HepG2 (cell line): ENCODE measurements around the gene ANKRD29. TPM values are rescaled to one million over a fixed set of nuclear protein-coding genes. Genes with fewer than 3 reads are reported as not detected.
A peak's percentile ranks its signal among the peaks of the same experiment; 100 is the strongest.

Experiments used
- BORCS8-MEF2B ChIP-seq: sonication (generic); formaldehyde crosslinking; IDR thresholded peaks from 2 replicates; pipeline ENCODE4 v1.8.0; 2022; ENCODE audit warnings: mild to moderate bottlenecking, missing genetic modification reagents
- CENPX ChIP-seq: sonication (generic); formaldehyde crosslinking; IDR thresholded peaks from 2 replicates; pipeline ENCODE4 v1.9.0; 2021; ENCODE audit warnings: mild to moderate bottlenecking, missing genetic modification reagents, moderate library complexity
- DR1 ChIP-seq: sonication (generic); formaldehyde crosslinking; IDR thresholded peaks from 2 replicates; pipeline ENCODE4 v1.8.0; 2021; ENCODE audit warnings: mild to moderate bottlenecking, missing genetic modification reagents, inconsistent platforms
- EZH2 ChIP-seq: conservative IDR thresholded peaks from 2 replicates; pipeline ENCODE4 v1.6.1; 2012; ENCODE audit warnings: mild to moderate bottlenecking, low read depth, low read length, moderate library complexity
- HDAC1 ChIP-seq: sonication (generic); formaldehyde crosslinking; IDR thresholded peaks from 2 replicates; pipeline ENCODE4 v1.5.1; 2020; ENCODE audit warnings: mild to moderate bottlenecking, missing genetic modification reagents
- HNRNPH1 ChIP-seq: fragments of 200-400 bp; formaldehyde crosslinking; optimal IDR thresholded peaks from 2 replicates; pipeline ENCODE3; 2017; ENCODE audit warnings: mild to moderate bottlenecking, low read depth, low read length
- HOXA3 ChIP-seq: sonication (generic); formaldehyde crosslinking; IDR thresholded peaks from 2 replicates; pipeline ENCODE4 v1.5.0; 2020; ENCODE audit warnings: missing genetic modification reagents
- KDM5B ChIP-seq: sonication (generic); formaldehyde crosslinking; IDR thresholded peaks from 2 replicates; pipeline ENCODE4 v1.4.0; 2020; ENCODE audit warnings: missing genetic modification reagents, mild to moderate bottlenecking, borderline replicate concordance
- KLF16 ChIP-seq, 2 experiments: sonication (generic) in 1 of 2; formaldehyde crosslinking in 1 of 2; IDR thresholded peaks; 2 replicates each; pipeline versions ENCODE4 v1.6.1 to v1.8.0; 2016 to 2023; ENCODE audit warnings: missing genetic modification reagents in 2 of 2, missing compliant biosample characterization in 1 of 2
- NFKBIZ ChIP-seq: IDR thresholded peaks from 2 replicates; pipeline ENCODE4 v1.6.1; 2018; ENCODE audit warnings: missing genetic modification reagents, missing compliant biosample characterization
- PHF5A ChIP-seq: IDR thresholded peaks from one replicate; pipeline ENCODE4 v1.6.1; 2018; ENCODE audit warnings: low read depth, missing genetic modification reagents; ENCODE audit not compliant: unreplicated experiment
- POGZ ChIP-seq: sonication (generic); formaldehyde crosslinking; IDR thresholded peaks from 2 replicates; pipeline ENCODE4 v1.4.0; 2020; ENCODE audit warnings: mild to moderate bottlenecking, missing genetic modification reagents
- RCOR2 ChIP-seq: IDR thresholded peaks from 2 replicates; pipeline ENCODE4 v1.6.1; 2016; ENCODE audit warnings: missing biosample characterization, missing genetic modification reagents
- SMAD3 ChIP-seq: sonication (generic); formaldehyde crosslinking; IDR thresholded peaks from 2 replicates; pipeline ENCODE4 v1.4.0; 2020; ENCODE audit warnings: missing genetic modification reagents
- SRSF4 ChIP-seq: fragments of 200-400 bp; formaldehyde crosslinking; IDR thresholded peaks from one replicate; pipeline ENCODE4 v1.6.1; 2018; ENCODE audit warnings: mild to moderate bottlenecking, low read depth, low read length, moderate library complexity; ENCODE audit not compliant: poor library complexity, severe bottlenecking
- TIGD3 ChIP-seq: sonication (generic); formaldehyde crosslinking; IDR thresholded peaks from 2 replicates; pipeline ENCODE4 v1.5.1; 2020; ENCODE audit warnings: mild to moderate bottlenecking, missing genetic modification reagents, borderline replicate concordance
- ZNF124 ChIP-seq: sonication (generic); formaldehyde crosslinking; IDR thresholded peaks from 2 replicates; pipeline ENCODE4 v1.4.0; 2020; ENCODE audit warnings: missing genetic modification reagents
- ZNF432 ChIP-seq: sonication (generic); formaldehyde crosslinking; IDR thresholded peaks from 2 replicates; pipeline ENCODE4 v1.5.0; 2020; ENCODE audit warnings: missing genetic modification reagents, mild to moderate bottlenecking, borderline replicate concordance
- ZNF446 ChIP-seq: sonication (generic); formaldehyde crosslinking; IDR thresholded peaks from 2 replicates; pipeline ENCODE4 v1.5.0; 2020; ENCODE audit warnings: mild to moderate bottlenecking, missing genetic modification reagents
- ZNF501 ChIP-seq: sonication (generic); formaldehyde crosslinking; IDR thresholded peaks from 2 replicates; pipeline ENCODE4 v1.5.1; 2020; ENCODE audit warnings: mild to moderate bottlenecking, moderate library complexity, missing genetic modification reagents
- ZNF556 ChIP-seq: sonication (generic); formaldehyde crosslinking; IDR thresholded peaks from 2 replicates; pipeline ENCODE4 v1.4.0; 2020; ENCODE audit warnings: mild to moderate bottlenecking, missing genetic modification reagents, borderline replicate concordance
- ZNF614 ChIP-seq: IDR thresholded peaks from 2 replicates; pipeline ENCODE4 v1.6.1; 2018; ENCODE audit warnings: missing biosample characterization, missing genetic modification reagents, inconsistent platforms, borderline replicate concordance
- ZNF841 ChIP-seq: sonication (generic); formaldehyde crosslinking; IDR thresholded peaks from 2 replicates; pipeline ENCODE4 v1.8.1; 2023; ENCODE audit warnings: missing genetic modification reagents, borderline replicate concordance
- ZSCAN29 ChIP-seq: sonication (generic); formaldehyde crosslinking; conservative IDR thresholded peaks from 2 replicates; pipeline ENCODE4 v1.4.0; 2020; ENCODE audit warnings: mild to moderate bottlenecking, missing genetic modification reagents
- polyA plus RNA-seq, 8 experiments: library from polyadenylated mRNA; depleted of rRNA in 3 of 8; stranded (reverse) in 7 of 8; unstranded in 1 of 8; fragments of >200 nt; fragmentation: Illumina TruSeq in 4 of 8; extraction: Trizol in 4 of 8; gene quantifications; 2 replicates each; pipeline versions ENCODE4 v1.2.1 to v1.2.3, GENCODE V29; 2011 to 2016; ENCODE audit warnings: low read depth in 4 of 8, missing spikeins in 1 of 8, mixed read lengths in 1 of 8; ENCODE audit not compliant: insufficient read depth in 1 of 8
- total RNA-seq, 5 experiments: library from RNA; depleted of rRNA; stranded (reverse); fragments of >200 nt; fragmentation: Illumina TruSeq; extraction: Trizol; gene quantifications; 2 replicates each; pipeline ENCODE4 v1.2.3, GENCODE V29; 2016; ENCODE audit warnings: low read depth in 1 of 5
- TF ChIP-seq, protein P1 (sequence below): IDR thresholded peaks from 2 replicates; pipeline ENCODE4 v1.6.1; 2016; ENCODE audit warnings: missing compliant biosample characterization, missing genetic modification reagents, borderline replicate concordance
- TF ChIP-seq, protein P2 (sequence below): sonication (generic); formaldehyde crosslinking; IDR thresholded peaks from 2 replicates; pipeline ENCODE4 v1.5.1; 2020; ENCODE audit warnings: missing genetic modification reagents, mild to moderate bottlenecking, borderline replicate concordance

Gene ANKRD29
- total and polyA plus RNA-seq, 2 of the 13 experiments (the other 11 are each of a cell fraction or from before 2014, with no cell fraction given) = not detected

GRCh38 chr18:23586249-23587196 lies 76.2 kb downstream of the ANKRD29 start, which contains the start of gene NPC1 (continued):
- TF ChIP-seq CENPX (CRISPR knock-in tag) (no peak), ZNF432 (CRISPR knock-in tag) (no peak), ZNF614 (CRISPR knock-in tag) (peak; percentile 49; the same call in 1 of the 2 replicates), SMAD3 (no peak), ZNF841 (no peak), TIGD3 (CRISPR knock-in tag) (no peak), ZNF501 (CRISPR knock-in tag) (0 out of 2 replicates have a peak, but pooled peaks have one; percentile 44), ZNF446 (no peak), RCOR2 (CRISPR knock-in tag) (no peak), SRSF4 (no peak), ZNF124 (CRISPR knock-in tag) (no peak), HNRNPH1 (no peak), KLF16 (CRISPR knock-in tag; IDR thresholded peaks at IDR 0.05) (no peak), ZNF556 (CRISPR knock-in tag) (peak; percentile 20; the same call in 1 of the 2 replicates), NFKBIZ (CRISPR knock-in tag) (no peak), BORCS8-MEF2B (CRISPR knock-in tag) (no peak), HOXA3 (CRISPR knock-in tag) (peak; percentile 64), PHF5A (CRISPR knock-in tag) (peak; percentile 68), POGZ (peak; percentile 81), KDM5B (CRISPR knock-in tag) (peak; percentile 51; the same call in 1 of the 2 replicates), ZSCAN29 (CRISPR knock-in tag) (0 out of 2 replicates have a peak, but pooled peaks have one; percentile 20), HDAC1 (CRISPR knock-in tag) (peak; percentile 70), EZH2 (no peak), DR1 (0 out of 2 replicates have a peak, but pooled peaks have one; percentile 26)
- TF ChIP-seq, protein P1, sequence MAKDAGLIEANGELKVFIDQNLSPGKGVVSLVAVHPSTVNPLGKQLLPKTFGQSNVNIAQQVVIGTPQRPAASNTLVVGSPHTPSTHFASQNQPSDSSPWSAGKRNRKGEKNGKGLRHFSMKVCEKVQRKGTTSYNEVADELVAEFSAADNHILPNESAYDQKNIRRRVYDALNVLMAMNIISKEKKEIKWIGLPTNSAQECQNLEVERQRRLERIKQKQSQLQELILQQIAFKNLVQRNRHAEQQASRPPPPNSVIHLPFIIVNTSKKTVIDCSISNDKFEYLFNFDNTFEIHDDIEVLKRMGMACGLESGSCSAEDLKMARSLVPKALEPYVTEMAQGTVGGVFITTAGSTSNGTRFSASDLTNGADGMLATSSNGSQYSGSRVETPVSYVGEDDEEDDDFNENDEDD (CRISPR knock-in tag) = peak; percentile 49; the same call in 1 of the 2 replicates
- TF ChIP-seq, protein P2, sequence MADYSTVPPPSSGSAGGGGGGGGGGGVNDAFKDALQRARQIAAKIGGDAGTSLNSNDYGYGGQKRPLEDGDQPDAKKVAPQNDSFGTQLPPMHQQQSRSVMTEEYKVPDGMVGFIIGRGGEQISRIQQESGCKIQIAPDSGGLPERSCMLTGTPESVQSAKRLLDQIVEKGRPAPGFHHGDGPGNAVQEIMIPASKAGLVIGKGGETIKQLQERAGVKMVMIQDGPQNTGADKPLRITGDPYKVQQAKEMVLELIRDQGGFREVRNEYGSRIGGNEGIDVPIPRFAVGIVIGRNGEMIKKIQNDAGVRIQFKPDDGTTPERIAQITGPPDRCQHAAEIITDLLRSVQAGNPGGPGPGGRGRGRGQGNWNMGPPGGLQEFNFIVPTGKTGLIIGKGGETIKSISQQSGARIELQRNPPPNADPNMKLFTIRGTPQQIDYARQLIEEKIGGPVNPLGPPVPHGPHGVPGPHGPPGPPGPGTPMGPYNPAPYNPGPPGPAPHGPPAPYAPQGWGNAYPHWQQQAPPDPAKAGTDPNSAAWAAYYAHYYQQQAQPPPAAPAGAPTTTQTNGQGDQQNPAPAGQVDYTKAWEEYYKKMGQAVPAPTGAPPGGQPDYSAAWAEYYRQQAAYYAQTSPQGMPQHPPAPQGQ = no peak; the same call in 1 of the 2 replicates
